Measurements from ENCODE around the gene SLIRP.
"Not testable (repeated sequence)": the region's sequence is repeated elsewhere in the genome, so short reads cannot be mapped to it uniquely, and the experiment has no call there.

Gene SLIRP

GRCh38 chr14:77746064-77746702 lies 38.3 kb downstream of the SLIRP start:
- H3K36me3 ChIP-seq (ENCODE audit: low read length), result peaks cover 41% of the 10 kb centered on the region; the same call in 1 of the 2 replicates

DNA sequence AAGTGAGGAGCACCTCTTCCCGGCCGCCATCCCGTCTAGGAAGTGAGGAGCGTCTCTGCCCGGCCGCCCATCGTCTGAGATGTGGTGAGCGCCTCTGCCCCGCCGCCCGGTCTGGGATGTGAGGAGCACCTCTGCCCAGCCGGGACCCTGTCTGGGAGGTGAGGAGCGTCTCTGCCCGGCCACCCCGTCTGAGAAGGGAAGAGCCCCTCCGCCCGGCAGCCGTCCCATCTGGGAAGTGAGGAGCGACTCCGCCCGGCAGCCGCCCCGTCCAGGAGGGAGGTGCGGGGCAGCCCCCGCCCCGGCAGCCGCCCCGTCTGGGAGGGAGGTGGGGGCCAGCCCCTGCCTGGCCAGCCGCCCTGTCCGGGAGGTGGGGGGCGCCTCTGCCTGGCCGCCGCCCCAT lies 39.5 kb downstream of the SLIRP start:
- peaks cover 20% of the 10 kb centered on the region for H3K79me2 ChIP-seq (ENCODE audit: insufficient read depth, low read length)
- not testable (repeated sequence) for H4K20me1 ChIP-seq (ENCODE audit: low read depth, low read length); H3F3A ChIP-seq (ENCODE audit: insufficient read depth); H3K9ac ChIP-seq (ENCODE audit: low read length); H3K4me3 ChIP-seq (ENCODE audit: insufficient read depth, low read length, poor library complexity, severe bottlenecking); H2AFZ ChIP-seq (ENCODE audit: low read depth, low read length, severe bottlenecking); H3K27me3 ChIP-seq (ENCODE audit: low read length); H3K4me2 ChIP-seq (ENCODE audit: low read depth, low read length, poor library complexity, severe bottlenecking); H3K9me3 ChIP-seq (ENCODE audit: insufficient read depth, low read length); H3K9me2 ChIP-seq (replicated peaks; ENCODE audit: insufficient read depth, low read length); H3K27ac ChIP-seq (ENCODE audit: low read depth, low read length)
- peaks cover 49% of the 10 kb centered on the region; the same call in 1 of the 2 replicates for H3K36me3 ChIP-seq (ENCODE audit: low read length)

More at GRCh38 chr14:77746064-77746702, 38.3 kb downstream of the SLIRP start:
- H3K79me2 ChIP-seq (ENCODE audit: insufficient read depth, low read length), result peaks cover 29% of the 10 kb centered on the region
- H2AFZ ChIP-seq (ENCODE audit: low read depth, low read length, severe bottlenecking), result no peak overlapping the region
- H3K9me3 ChIP-seq (ENCODE audit: insufficient read depth, low read length), result no peaks in the 10 kb centered on the region
- H3K27me3 ChIP-seq (ENCODE audit: low read length), result no peaks in the 10 kb centered on the region
- no peaks in the 10 kb centered on the region for H3K9me2 ChIP-seq (replicated peaks; ENCODE audit: insufficient read depth, low read length)
- TF ChIP-seq CTCF (IDR thresholded peaks at IDR 0.05; ENCODE audit: insufficient read depth, low read length, poor library complexity, severe bottlenecking), result no peak
- TF ChIP-seq EZH2phosphoT487 (conservative IDR thresholded peaks at IDR 0.05; ENCODE audit: low read length), result no peak
- H3K4me2 ChIP-seq (ENCODE audit: low read depth, low read length, poor library complexity, severe bottlenecking), result no peak overlapping the region
- no peak overlapping the region for H3K4me3 ChIP-seq (ENCODE audit: insufficient read depth, low read length, poor library complexity, severe bottlenecking)
- no peak overlapping the region for H3K27ac ChIP-seq (ENCODE audit: low read depth, low read length)
- H3K9ac ChIP-seq (ENCODE audit: low read length), result no peak overlapping the region
- H3F3A ChIP-seq (ENCODE audit: insufficient read depth), result peaks cover 4% of the 10 kb centered on the region; the same call in 1 of the 2 replicates
- H4K20me1 ChIP-seq (ENCODE audit: low read depth, low read length), result peaks cover 4% of the 10 kb centered on the region; the same call in 1 of the 2 replicates

DNA sequence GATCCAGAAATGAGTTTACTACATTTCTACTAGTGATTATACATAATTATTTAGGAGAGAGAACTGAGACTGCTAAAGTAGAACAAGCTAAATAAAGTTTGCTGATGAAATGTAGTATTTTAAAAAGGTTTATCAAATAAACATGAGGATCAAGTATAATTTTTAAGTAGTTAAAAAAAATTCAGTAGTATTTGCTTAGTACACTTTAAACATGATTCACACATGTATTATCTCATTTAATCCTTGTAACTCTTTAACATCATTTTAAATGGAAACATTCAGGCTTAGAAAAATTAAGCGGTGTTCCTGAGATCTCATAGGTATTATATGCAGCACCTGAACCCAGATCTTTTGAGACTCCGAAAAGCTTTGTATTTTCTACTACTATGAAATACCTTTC lies 44.4 kb downstream of the SLIRP start:
- no peak overlapping the region for H3K27ac ChIP-seq (ENCODE audit: low read depth, low read length)
- H3K4me3 ChIP-seq (ENCODE audit: insufficient read depth, low read length, poor library complexity, severe bottlenecking), result no peak overlapping the region
- H3K9ac ChIP-seq (ENCODE audit: low read length), result no peak overlapping the region
- H3F3A ChIP-seq (ENCODE audit: insufficient read depth), result no peaks in the 10 kb centered on the region
- no peaks in the 10 kb centered on the region for H3K27me3 ChIP-seq (ENCODE audit: low read length)
- H3K9me2 ChIP-seq (replicated peaks; ENCODE audit: insufficient read depth, low read length), result no peaks in the 10 kb centered on the region
- H3K4me2 ChIP-seq (ENCODE audit: low read depth, low read length, poor library complexity, severe bottlenecking), result no peak overlapping the region
- H3K79me2 ChIP-seq (ENCODE audit: insufficient read depth, low read length), result peaks cover 36% of the 10 kb centered on the region
- H2AFZ ChIP-seq (ENCODE audit: low read depth, low read length, severe bottlenecking), result no peak overlapping the region
- H3K9me3 ChIP-seq (ENCODE audit: insufficient read depth, low read length), result no peaks in the 10 kb centered on the region
- peaks cover 7% of the 10 kb centered on the region; the same call in 1 of the 2 replicates for H4K20me1 ChIP-seq (ENCODE audit: low read depth, low read length)
- peaks cover 41% of the 10 kb centered on the region; the same call in 1 of the 2 replicates for H3K36me3 ChIP-seq (ENCODE audit: low read length)
- no peak for TF ChIP-seq CTCF (IDR thresholded peaks at IDR 0.05; ENCODE audit: insufficient read depth, low read length, poor library complexity, severe bottlenecking)
- no peak for TF ChIP-seq EZH2phosphoT487 (conservative IDR thresholded peaks at IDR 0.05; ENCODE audit: low read length)

- Histone ChIP-seq H3K4me3 (ENCODE audit: insufficient read depth, low read length, poor library complexity, severe bottlenecking) (no peak overlapping the region), H3K36me3 (ENCODE audit: low read length) (peaks cover 41% of the 10 kb centered on the region; the same call in 1 of the 2 replicates), H3K27ac (ENCODE audit: low read depth, low read length) (no peak overlapping the region), H3K9ac (ENCODE audit: low read length) (no peak overlapping the region), H4K20me1 (ENCODE audit: low read depth, low read length) (peaks cover 7% of the 10 kb centered on the region; the same call in 1 of the 2 replicates), H3K27me3 (ENCODE audit: low read length) (no peaks in the 10 kb centered on the region), H3K4me2 (ENCODE audit: low read depth, low read length, poor library complexity, severe bottlenecking) (no peak overlapping the region), H2AFZ (ENCODE audit: low read depth, low read length, severe bottlenecking) (no peak overlapping the region), H3K9me2 (replicated peaks; ENCODE audit: insufficient read depth, low read length) (no peaks in the 10 kb centered on the region), H3K79me2 (ENCODE audit: insufficient read depth, low read length) (peaks cover 43% of the 10 kb centered on the region), H3K9me3 (ENCODE audit: insufficient read depth, low read length) (no peaks in the 10 kb centered on the region), H3F3A (ENCODE audit: insufficient read depth) (no peaks in the 10 kb centered on the region)
- TF ChIP-seq EZH2phosphoT487 (conservative IDR thresholded peaks at IDR 0.05; ENCODE audit: low read length) (no peak), CTCF (IDR thresholded peaks at IDR 0.05; ENCODE audit: insufficient read depth, low read length, poor library complexity, severe bottlenecking) (no peak)
These were observed 45.1 kb downstream of the SLIRP start for GRCh38 chr14:77752799-77753516.

Data from SU-DHL-6 (cell line).